HG02852 (cell line): ENCODE results near the gene RNF217.
"Not testable (repeated sequence)": the region's sequence is repeated elsewhere in the genome, so short reads cannot be mapped to it uniquely, and the experiment has no call there.

Experiments used
- ATAC-seq: cut with Tn5 transposase; IDR thresholded peaks from one replicate; pipeline ENCODE4 v1.9.1; 2021; ENCODE audit warnings: mild to moderate bottlenecking, moderate library complexity; ENCODE audit not compliant: unreplicated experiment

Gene RNF217

GRCh38 chr6:125050663-125051318, 88.6 kb downstream of the RNF217 start:
- ATAC-seq, result no peak

- no peak for ATAC-seq
Measured at GRCh38 chr6:125053809-125054208, 91.6 kb downstream of the RNF217 start.

- no peak for ATAC-seq
Measured at GRCh38 chr6:125054331-125054730, 92.1 kb downstream of the RNF217 start.

DNA sequence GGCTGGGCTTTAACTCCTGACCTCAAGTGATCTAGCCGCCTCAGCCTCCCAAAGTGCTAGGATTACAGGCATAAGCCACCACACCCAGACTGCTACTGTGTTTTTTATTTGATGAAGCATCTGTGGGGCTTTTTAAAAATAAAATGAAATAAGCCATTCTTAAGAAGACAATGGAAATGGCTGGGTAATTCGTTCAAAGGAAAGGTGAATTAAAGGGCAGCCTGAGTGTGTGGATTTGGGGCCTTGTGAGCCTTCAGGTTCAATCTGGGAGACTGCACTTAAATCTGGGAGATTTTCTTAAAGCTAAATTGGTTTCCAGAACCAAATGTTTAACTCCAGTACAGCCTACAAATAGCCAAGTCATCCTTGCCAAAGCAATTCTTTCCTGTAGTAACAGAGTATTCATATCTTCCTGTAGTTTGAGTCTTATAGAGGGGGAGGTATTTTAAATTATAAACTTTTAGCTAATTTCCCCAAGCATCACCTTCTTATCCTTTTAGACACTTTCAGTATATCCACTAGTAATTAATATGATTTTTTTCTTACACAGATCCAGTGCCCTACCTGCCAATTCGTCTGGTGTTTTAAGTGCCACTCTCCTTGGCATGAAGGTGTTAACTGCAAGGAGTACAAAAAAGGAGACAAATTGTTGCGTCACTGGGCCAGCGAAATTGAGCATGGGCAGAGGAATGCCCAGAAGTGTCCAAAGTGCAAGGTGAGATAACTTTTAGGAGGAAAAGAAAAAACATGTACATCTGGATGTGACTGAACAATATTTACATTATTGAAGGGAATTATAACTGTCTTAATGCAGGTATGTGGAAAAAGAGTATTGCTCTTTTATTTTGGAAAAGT, 95.4 kb downstream of the RNF217 start:
- no peak for ATAC-seq

DNA sequence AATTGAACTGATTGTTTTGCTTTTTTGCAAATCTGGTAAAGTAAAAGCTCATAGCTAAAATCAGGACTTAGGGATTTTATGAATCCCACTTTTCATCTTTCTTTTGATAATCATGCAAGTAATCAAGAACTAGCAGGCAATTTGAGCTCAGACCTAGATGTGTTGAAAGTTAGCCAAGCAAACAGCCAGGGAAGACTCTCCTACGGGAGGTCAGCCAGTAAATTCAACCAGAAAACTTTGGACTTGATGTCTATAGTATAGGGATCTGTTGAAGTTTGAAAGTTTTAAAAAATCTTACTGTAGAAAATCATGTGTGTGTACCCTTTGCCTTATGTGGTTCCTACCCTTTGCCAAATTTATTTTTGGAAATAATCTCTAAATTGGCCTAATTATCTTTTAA, 96.3 kb downstream of the RNF217 start:
- no peak for ATAC-seq

DNA sequence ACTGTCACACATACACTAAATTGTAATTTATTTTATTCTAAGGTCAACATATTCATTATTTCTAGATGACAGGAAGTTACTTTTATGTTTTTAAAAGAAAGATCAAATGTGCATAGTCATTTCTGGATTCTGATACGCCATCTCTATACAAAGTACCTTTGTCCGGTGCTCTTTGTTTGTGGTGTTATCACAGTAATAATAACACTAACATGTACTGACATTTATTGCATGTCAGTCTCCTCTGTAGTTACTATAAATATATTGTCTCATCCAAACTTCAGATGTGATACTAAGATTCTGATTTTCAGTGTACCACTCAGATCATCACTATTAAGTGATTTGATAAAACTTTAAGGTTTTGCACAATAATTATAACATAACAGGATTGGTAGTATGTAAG, 101.1 kb downstream of the RNF217 start:
- ATAC-seq, result no peak

- ATAC-seq, result no peak
Measured at GRCh38 chr6:125066140-125066539, 103.9 kb downstream of the RNF217 start.

- no peak for ATAC-seq
Measured at GRCh38 chr6:125066964-125067363, 104.7 kb downstream of the RNF217 start.

DNA sequence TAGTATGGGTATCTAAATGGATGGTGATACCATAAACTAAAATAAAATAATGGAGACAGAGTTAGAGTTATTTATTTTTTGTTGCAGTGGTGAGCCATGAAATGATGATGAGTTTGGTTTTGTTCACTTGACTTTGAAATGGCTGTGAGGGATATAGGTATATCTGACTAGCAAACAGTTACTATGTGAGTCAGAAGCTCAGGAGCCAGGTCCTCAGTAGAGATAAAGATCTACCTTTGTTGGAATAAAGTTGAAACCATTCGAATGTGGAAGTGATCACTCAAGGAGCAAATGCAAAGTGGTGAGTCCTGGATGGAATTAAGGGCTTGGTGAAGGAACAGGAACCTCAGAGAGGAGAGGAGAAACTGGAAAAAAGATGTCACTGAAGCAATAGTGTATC, 105.3 kb downstream of the RNF217 start:
- no peak for ATAC-seq

GRCh38 chr6:125073071-125073470, 110.8 kb downstream of the RNF217 start:
- no peak for ATAC-seq

DNA sequence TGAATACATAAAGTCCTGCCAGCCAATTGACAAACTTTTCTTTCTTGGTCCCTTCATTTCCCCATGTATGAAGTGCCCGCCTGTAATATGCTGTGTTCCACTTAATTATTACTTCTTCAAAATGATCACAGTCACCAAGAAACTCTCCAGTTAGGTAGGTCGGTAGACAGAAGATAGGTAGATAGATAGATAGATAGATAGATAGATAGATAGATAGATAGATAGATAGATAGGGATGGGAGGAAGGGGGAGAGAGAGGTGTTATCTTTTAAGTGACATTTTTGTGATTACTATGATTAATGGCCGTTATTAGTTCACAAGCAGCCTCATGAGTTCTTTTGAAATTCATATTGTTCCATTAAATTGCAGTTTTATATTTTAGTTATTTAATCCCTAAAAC, 111.9 kb downstream of the RNF217 start:
- ATAC-seq, result no peak

- ATAC-seq, result not testable (repeated sequence)
Measured at GRCh38 chr6:125075073-125075472, 112.8 kb downstream of the RNF217 start.

DNA sequence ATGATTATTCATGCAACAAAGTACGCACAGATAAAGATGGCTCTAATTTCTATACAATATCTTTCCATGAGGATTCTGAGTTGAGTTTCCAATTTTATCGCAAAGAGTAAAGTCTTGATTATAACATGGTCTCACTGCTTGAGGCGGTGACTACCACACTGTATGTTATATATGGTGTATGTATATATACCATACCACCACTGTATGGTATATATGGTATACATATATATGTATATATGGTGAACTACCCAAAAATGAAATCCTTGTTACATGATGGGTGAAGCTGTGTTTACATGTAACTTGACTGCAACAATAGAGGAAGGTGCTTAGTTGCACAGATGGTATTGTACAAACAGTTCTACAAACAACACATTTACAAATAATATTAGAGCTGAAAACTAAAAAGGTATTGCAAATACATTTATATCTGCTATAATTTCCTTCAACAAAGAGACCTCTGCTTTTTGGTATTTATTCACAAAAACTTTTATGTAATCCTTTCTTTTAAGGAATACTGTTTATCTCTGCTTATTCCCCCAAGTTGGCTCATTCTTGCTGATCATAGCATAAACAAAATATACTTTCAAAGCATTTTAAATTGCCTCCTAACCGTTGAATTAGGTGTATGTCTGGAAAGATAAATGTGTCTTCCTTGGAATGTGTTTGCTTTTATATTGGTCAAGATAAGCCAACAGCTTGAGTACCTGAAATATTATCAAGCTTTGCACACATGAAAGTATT, 113.7 kb downstream of the RNF217 start:
- no peak for ATAC-seq

DNA sequence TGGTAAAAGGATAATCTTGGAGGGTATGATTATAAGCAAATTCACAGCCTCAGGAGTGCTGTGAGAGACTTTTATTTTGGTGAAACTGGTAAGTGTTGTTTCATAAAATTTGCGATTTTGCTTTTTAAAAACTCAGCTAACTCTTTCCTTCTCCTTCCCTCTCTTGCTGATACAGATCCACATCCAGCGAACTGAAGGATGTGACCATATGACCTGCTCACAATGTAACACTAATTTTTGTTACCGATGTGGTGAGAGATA, 114.2 kb downstream of the RNF217 start:
- no peak for ATAC-seq

DNA sequence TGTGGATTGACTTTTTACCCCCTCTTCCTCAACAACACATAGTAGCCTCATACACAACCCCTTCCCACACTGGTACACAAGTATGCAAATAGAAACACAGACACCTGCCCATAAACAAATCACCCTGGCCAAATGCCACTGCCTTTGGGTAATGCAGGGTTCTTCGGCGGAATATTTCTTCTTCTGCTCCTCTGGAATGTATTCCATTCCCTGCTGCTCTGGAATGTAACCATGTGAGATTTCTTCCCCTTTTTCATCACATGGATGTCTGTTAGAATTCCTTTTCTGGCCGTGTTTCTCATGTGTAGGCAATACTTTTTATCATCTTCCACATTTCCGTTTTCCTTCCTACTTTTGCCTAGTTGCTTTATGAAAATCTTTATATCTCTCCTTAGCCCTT, 115.2 kb downstream of the RNF217 start:
- no peak for ATAC-seq

GRCh38 chr6:125078602-125079321, 116.5 kb downstream of the RNF217 start:
- ATAC-seq, result no peak

DNA sequence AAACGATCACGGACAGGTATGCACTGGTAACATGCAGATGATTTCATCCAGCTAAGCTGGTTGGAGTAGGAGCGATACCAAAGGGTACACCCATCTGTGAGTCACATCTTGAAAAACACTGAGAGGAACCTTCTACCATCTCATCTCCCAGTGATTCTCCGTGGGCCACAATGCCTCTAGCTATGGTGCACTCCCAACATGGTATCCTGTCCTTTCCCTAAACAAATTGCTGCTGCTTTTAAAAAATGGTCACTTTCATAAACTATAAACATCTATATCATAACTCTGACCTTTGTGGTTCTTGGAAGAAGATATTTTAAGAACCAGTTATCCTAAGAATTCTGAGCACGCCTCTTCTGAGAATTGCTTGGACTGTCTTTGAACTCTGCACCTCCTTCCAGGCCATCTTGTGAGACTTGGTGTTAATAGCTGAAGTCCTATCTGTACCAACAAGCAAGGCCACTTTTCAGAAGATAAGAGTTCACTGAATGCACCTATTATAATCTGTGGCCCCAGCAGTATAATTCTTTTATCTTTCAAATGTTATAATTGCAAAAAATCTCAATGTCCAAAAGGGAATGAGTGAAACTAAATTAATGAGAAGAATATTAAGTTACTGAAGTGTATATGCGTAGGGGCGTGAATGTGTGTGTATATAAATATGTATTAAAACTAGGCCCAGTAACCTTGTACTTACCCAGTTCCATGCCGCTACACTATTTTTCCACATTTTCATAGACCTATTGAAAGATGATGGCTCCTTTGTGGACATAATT, 120.9 kb downstream of the RNF217 start:
- ATAC-seq, result no peak

DNA sequence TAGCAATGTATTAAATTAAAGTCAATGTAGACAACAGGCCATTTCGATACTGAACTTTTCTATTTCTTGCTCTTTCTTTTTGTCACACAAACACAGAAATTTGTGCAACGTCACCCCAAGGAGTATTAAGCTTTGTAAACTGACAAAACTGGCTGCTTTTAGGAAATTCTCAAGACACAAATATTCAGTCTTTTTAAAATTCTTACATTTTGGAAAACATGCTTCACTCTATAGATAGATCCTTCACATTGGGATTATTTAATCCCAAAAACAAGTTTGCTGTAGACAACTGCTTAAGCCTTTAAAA, 121.4 kb downstream of the RNF217 start:
- no peak for ATAC-seq

DNA sequence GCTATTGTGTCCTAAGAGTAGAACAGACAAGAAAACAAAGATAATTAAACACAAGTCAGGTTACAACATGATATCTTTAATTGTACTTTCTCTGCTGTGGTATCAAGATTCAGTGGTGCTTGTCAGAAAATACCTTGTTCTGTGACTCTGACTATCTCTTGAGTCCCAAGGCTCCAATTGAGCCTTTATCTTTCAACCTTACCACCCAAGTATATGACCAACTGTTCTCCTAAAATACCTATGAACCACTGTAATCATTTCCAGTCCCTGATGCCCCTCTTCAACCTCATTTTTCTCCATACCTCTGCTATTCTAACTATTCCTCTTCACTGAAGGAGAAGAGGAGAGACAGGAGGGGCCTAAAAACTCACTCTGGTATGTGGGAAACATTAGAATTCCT, 124.5 kb downstream of the RNF217 start:
- ATAC-seq, result no peak

GRCh38 chr6:125088963-125089362, 126.7 kb downstream of the RNF217 start:
- no peak for ATAC-seq

GRCh38 chr6:125094563-125094962, 132.3 kb downstream of the RNF217 start:
- ATAC-seq, result no peak
